Measurements from ENCODE around the gene RFX2.

The RFX2 gene

DNA sequence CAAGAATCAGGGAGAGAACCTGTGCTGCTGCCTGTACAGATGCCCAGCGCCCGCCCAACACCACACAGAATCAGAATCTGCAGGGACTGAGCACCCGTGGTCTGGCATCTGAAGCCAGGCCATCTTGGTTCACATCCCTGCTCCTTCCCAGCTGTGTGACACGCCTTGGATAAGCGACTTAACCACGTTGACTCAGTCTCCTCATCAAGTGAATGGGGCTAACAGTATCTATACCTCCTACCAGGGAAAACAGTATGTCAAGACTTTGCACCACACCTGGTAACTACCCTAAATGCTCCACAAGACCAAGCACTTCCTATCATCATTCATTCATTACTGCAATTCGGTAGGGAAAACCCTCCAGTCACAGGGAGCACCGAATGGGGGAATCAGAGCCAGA, 133.5 kb downstream of the RFX2 start:
- no peak overlapping the region for H3K9ac ChIP-seq (ENCODE audit: low read depth, low read length, poor library complexity)
- no peak overlapping the region for H2BK120ac ChIP-seq (ENCODE audit: low read depth, low read length)
- no peak overlapping the region for H3K23ac ChIP-seq (ENCODE audit: low read depth, low read length, poor library complexity)
- H3K36me3 ChIP-seq (replicated peaks in 1 of 2; ENCODE audit: control insufficient read depth in 2 of 2, insufficient read depth in 2 of 2, low read length in 2 of 2): peaks cover 13 to 54% of the 10 kb centered on the region in 2 donors
- H3K27ac ChIP-seq (replicated peaks; ENCODE audit: low read length): no peak overlapping the region
- no peak overlapping the region for H2BK12ac ChIP-seq (ENCODE audit: low read length)
- no peak overlapping the region for H2BK15ac ChIP-seq (ENCODE audit: low read length)
- peak overlapping the region; percentile 93 to 100 for H3K4me3 ChIP-seq (ENCODE audit: low read length in 2 of 2)
- no peak overlapping the region for H4K91ac ChIP-seq (ENCODE audit: low read depth, low read length, poor library complexity)
- H3K79me1 ChIP-seq (ENCODE audit: low read depth, low read length): peaks cover 17% of the 10 kb centered on the region
- no peak overlapping the region for H4K8ac ChIP-seq (ENCODE audit: low read depth, low read length)
- peaks cover 13 to 24% of the 10 kb centered on the region in 2 donors for H3K4me1 ChIP-seq (ENCODE audit: control insufficient read depth in 2 of 2, insufficient read depth in 1 of 2, low read depth in 1 of 2, low read length in 2 of 2)
- no peak overlapping the region for H3K18ac ChIP-seq (ENCODE audit: low read length)
- no peak overlapping the region for H2AFZ ChIP-seq (ENCODE audit: low read length)
- no peaks in the 10 kb centered on the region for H3K27me3 ChIP-seq (ENCODE audit: control insufficient read depth in 3 of 3, insufficient read depth in 3 of 3, low read depth in 1 of 3, low read length in 3 of 3)
- WGBS, 2 donors (ENCODE audit: extremely low coverage in 2 of 2, insufficient read length in 2 of 2, insufficient replicate concordance in 1 of 2): no CpG with 5 or more reads among the region's 8 CpGs
- H2AK5ac ChIP-seq (ENCODE audit: low read depth, low read length): no peak overlapping the region
- no peak for DNase-seq (ENCODE audit: low spot score)
- no peaks in the 10 kb centered on the region for H3K9me3 ChIP-seq (replicated peaks in 1 of 2; ENCODE audit: control insufficient read depth in 2 of 2, insufficient read depth in 1 of 2, low read depth in 1 of 2, low read length in 2 of 2)
- no peak overlapping the region for H3K14ac ChIP-seq (ENCODE audit: low read length)
- no peak overlapping the region for H3K4ac ChIP-seq (ENCODE audit: low read length)
- peak overlapping the region; percentile 91 for H2BK5ac ChIP-seq (ENCODE audit: low read length)
- peak overlapping the region; percentile 85 for H3K4me2 ChIP-seq (ENCODE audit: insufficient read depth, low read length, poor library complexity, severe bottlenecking)

DNA sequence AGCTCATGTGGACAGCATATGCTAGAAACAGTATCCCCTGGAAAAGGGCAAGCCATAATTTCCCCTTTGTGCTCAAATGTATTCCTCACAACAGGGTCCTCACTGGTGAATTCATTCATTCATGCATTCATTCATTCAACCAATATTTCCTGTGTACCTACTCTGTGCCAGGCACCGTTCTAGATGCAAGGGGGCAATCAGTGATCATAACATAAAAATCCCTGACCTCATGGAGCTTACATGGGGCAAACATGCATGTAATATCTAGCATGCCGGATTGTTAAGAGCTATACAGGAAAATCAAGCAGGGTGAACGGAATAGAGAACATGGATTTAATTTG, 134.9 kb downstream of the RFX2 start:
- Histone ChIP-seq H2BK15ac (ENCODE audit: low read length) (no peak overlapping the region), H2AK5ac (ENCODE audit: low read depth, low read length) (no peak overlapping the region), H2BK5ac (ENCODE audit: low read length) (no peak overlapping the region), H3K4me2 (ENCODE audit: insufficient read depth, low read length, poor library complexity, severe bottlenecking) (no peak overlapping the region), H3K4me3 (ENCODE audit: low read length in 2 of 2) (no peak overlapping the region), H2AFZ (ENCODE audit: low read length) (no peak overlapping the region), H3K9ac (ENCODE audit: low read depth, low read length, poor library complexity) (no peak overlapping the region), H3K14ac (ENCODE audit: low read length) (no peak overlapping the region), H3K9me3 (replicated peaks in 1 of 2; ENCODE audit: control insufficient read depth in 2 of 2, insufficient read depth in 1 of 2, low read depth in 1 of 2, low read length in 2 of 2) (no peaks in the 10 kb centered on the region), H3K27ac (replicated peaks; ENCODE audit: low read length) (no peak overlapping the region), H3K4ac (ENCODE audit: low read length) (no peak overlapping the region), H3K27me3 (ENCODE audit: control insufficient read depth in 3 of 3, insufficient read depth in 3 of 3, low read depth in 1 of 3, low read length in 3 of 3) (no peaks in the 10 kb centered on the region), H3K18ac (ENCODE audit: low read length) (no peak overlapping the region), H3K79me1 (ENCODE audit: low read depth, low read length) (peaks cover 20% of the 10 kb centered on the region), H3K23ac (ENCODE audit: low read depth, low read length, poor library complexity) (no peak overlapping the region), H3K36me3 (replicated peaks in 1 of 2; ENCODE audit: control insufficient read depth in 2 of 2, insufficient read depth in 2 of 2, low read length in 2 of 2) (peaks cover 15 to 56% of the 10 kb centered on the region in 2 donors), H2BK120ac (ENCODE audit: low read depth, low read length) (no peak overlapping the region), H4K91ac (ENCODE audit: low read depth, low read length, poor library complexity) (no peak overlapping the region), H4K8ac (ENCODE audit: low read depth, low read length) (no peak overlapping the region), H2BK12ac (ENCODE audit: low read length) (no peak overlapping the region), H3K4me1 (ENCODE audit: control insufficient read depth in 2 of 2, insufficient read depth in 1 of 2, low read depth in 1 of 2, low read length in 2 of 2) (peaks cover 13 to 24% of the 10 kb centered on the region in 2 donors)
- no peak for DNase-seq (ENCODE audit: low spot score)
- no CpG with 5 or more reads among the region's 3 CpGs for WGBS, 2 donors (ENCODE audit: extremely low coverage in 2 of 2, insufficient read length in 2 of 2, insufficient replicate concordance in 1 of 2)

DNA sequence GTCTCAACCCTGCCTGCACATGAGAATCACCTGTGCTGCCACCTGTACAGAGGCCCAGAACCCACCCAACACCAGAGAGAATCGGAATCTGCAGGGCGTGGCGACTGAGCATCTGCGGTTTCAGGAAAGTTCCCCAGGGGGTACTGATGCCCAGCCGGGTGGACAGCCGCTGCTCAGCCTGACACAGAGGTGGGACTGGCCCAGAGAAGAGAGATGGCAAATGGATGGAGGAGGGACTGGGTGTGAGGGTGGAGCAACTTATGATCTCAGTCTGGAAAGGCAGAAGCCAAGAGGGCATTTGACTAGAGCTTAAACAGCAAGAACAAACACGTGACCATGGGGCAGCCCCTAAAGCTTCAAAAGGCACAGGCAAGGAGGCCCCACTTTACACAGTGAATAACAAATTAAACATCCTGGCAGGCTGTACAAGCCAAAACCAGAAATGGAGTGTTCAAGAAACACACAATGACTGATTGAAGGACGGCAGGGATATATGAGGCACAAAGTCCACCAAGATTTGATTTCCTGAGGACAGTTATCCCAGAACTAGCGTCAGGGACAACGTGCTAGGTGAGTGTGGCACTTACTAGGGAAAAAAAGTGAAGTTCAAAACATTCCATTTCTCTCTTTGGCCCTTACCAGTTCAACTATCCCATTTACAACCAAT, 135.4 kb downstream of the RFX2 start:
- Histone ChIP-seq H3K27me3 (ENCODE audit: control insufficient read depth in 3 of 3, insufficient read depth in 3 of 3, low read depth in 1 of 3, low read length in 3 of 3) (no peaks in the 10 kb centered on the region), H2BK120ac (ENCODE audit: low read depth, low read length) (no peak overlapping the region), H3K4me1 (ENCODE audit: control insufficient read depth in 2 of 2, insufficient read depth in 1 of 2, low read depth in 1 of 2, low read length in 2 of 2) (peaks cover 13 to 24% of the 10 kb centered on the region in 2 donors), H4K91ac (ENCODE audit: low read depth, low read length, poor library complexity) (no peak overlapping the region), H2AFZ (ENCODE audit: low read length) (no peak overlapping the region), H3K4me2 (ENCODE audit: insufficient read depth, low read length, poor library complexity, severe bottlenecking) (no peak overlapping the region), H3K27ac (replicated peaks; ENCODE audit: low read length) (no peak overlapping the region), H3K9ac (ENCODE audit: low read depth, low read length, poor library complexity) (no peak overlapping the region), H4K8ac (ENCODE audit: low read depth, low read length) (no peak overlapping the region), H2BK12ac (ENCODE audit: low read length) (no peak overlapping the region), H2BK5ac (ENCODE audit: low read length) (no peak overlapping the region), H3K23ac (ENCODE audit: low read depth, low read length, poor library complexity) (no peak overlapping the region), H2AK5ac (ENCODE audit: low read depth, low read length) (no peak overlapping the region), H3K79me1 (ENCODE audit: low read depth, low read length) (peaks cover 20% of the 10 kb centered on the region), H3K4ac (ENCODE audit: low read length) (no peak overlapping the region), H3K18ac (ENCODE audit: low read length) (no peak overlapping the region), H3K36me3 (replicated peaks in 1 of 2; ENCODE audit: control insufficient read depth in 2 of 2, insufficient read depth in 2 of 2, low read length in 2 of 2) (peaks cover 15 to 55% of the 10 kb centered on the region in 2 donors), H3K9me3 (replicated peaks in 1 of 2; ENCODE audit: control insufficient read depth in 2 of 2, insufficient read depth in 1 of 2, low read depth in 1 of 2, low read length in 2 of 2) (no peaks in the 10 kb centered on the region), H3K4me3 (ENCODE audit: low read length in 2 of 2) (peak overlapping the region in 1 of 2 donors; percentile 14), H3K14ac (ENCODE audit: low read length) (no peak overlapping the region), H2BK15ac (ENCODE audit: low read length) (no peak overlapping the region)
- WGBS, 2 donors (ENCODE audit: extremely low coverage in 2 of 2, insufficient read length in 2 of 2, insufficient replicate concordance in 1 of 2): no CpG with 5 or more reads among the region's 10 CpGs
- DNase-seq (ENCODE audit: low spot score): no peak

DNA sequence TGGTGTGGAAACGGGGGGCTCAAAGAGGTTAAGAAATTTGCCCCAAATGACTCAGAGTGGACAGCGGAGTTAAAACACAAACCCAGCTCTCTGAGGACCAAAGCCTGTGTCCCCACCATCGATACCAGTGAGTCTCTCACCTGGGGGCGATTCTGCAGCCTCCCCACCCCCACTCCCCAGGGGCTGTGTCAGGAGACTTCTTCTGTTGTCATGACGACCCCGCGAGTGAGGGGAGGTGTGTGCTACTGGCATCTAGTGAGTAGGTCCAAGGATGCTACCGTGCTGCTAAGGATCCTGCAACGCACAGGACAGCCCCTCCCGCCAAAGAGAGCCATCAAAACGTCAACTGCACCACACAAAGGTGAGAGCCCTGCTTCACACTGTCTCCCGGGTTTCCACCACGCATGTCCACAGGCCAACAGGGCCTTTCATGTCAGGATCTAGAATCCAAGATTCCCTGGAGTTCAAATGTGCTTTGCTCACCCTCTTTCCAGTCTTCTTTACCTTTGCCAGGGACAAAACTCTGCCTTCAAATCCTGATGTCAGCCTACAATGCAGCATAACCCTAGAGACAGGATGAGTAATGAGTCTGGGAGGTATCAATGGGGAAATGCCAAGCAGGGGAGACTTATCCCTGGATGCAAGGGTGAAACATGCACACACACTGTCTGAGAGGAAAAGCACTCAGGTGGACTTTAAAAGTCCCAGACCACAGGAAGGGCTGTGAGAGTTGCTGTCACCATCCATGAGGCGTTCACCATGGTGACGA, 136.2 kb downstream of the RFX2 start:
- Histone ChIP-seq H3K4me2 (ENCODE audit: insufficient read depth, low read length, poor library complexity, severe bottlenecking) (no peak overlapping the region), H2BK12ac (ENCODE audit: low read length) (no peak overlapping the region), H2AK5ac (ENCODE audit: low read depth, low read length) (no peak overlapping the region), H3K4me1 (ENCODE audit: control insufficient read depth in 2 of 2, insufficient read depth in 1 of 2, low read depth in 1 of 2, low read length in 2 of 2) (peaks cover 13 to 24% of the 10 kb centered on the region in 2 donors), H2BK5ac (ENCODE audit: low read length) (no peak overlapping the region), H3K4me3 (ENCODE audit: low read length in 2 of 2) (no peak overlapping the region), H3K18ac (ENCODE audit: low read length) (no peak overlapping the region), H2BK15ac (ENCODE audit: low read length) (no peak overlapping the region), H3K36me3 (replicated peaks in 1 of 2; ENCODE audit: control insufficient read depth in 2 of 2, insufficient read depth in 2 of 2, low read length in 2 of 2) (peaks cover 15 to 53% of the 10 kb centered on the region in 2 donors), H3K9ac (ENCODE audit: low read depth, low read length, poor library complexity) (no peak overlapping the region), H4K91ac (ENCODE audit: low read depth, low read length, poor library complexity) (no peak overlapping the region), H3K27ac (replicated peaks; ENCODE audit: low read length) (no peak overlapping the region), H3K27me3 (ENCODE audit: control insufficient read depth in 3 of 3, insufficient read depth in 3 of 3, low read depth in 1 of 3, low read length in 3 of 3) (no peaks in the 10 kb centered on the region), H3K9me3 (replicated peaks in 1 of 2; ENCODE audit: control insufficient read depth in 2 of 2, insufficient read depth in 1 of 2, low read depth in 1 of 2, low read length in 2 of 2) (no peaks in the 10 kb centered on the region), H2AFZ (ENCODE audit: low read length) (no peak overlapping the region), H2BK120ac (ENCODE audit: low read depth, low read length) (no peak overlapping the region), H3K23ac (ENCODE audit: low read depth, low read length, poor library complexity) (no peak overlapping the region), H4K8ac (ENCODE audit: low read depth, low read length) (no peak overlapping the region), H3K14ac (ENCODE audit: low read length) (no peak overlapping the region), H3K4ac (ENCODE audit: low read length) (no peak overlapping the region), H3K79me1 (ENCODE audit: low read depth, low read length) (peaks cover 20% of the 10 kb centered on the region)
- WGBS, 2 donors (ENCODE audit: extremely low coverage in 2 of 2, insufficient read length in 2 of 2, insufficient replicate concordance in 1 of 2): no CpG with 5 or more reads among the region's 15 CpGs
- no peak for DNase-seq (ENCODE audit: low spot score)
